NAMALWA (cell line): ENCODE measurements around the gene PGLYRP2.
A peak's percentile ranks its signal among the peaks of the same experiment; 100 is the strongest.

Experiments used
- DNase-seq: peaks from one replicate; pipeline ENCODE4 v3.0.0-alpha.2; 2015; ENCODE audit warnings: low spot score

PGLYRP2 gene

GRCh38 chr19:15439078-15439799 lies 40.1 kb downstream of the PGLYRP2 start:
- no peak for DNase-seq

GRCh38 chr19:15438577-15438976 lies 40.7 kb downstream of the PGLYRP2 start:
- DNase-seq, result no peak

GRCh38 chr19:15438124-15438496 lies 41.2 kb downstream of the PGLYRP2 start:
- DNase-seq, result no peak

GRCh38 chr19:15437355-15438123 lies 41.8 kb downstream of the PGLYRP2 start:
- no peak for DNase-seq

- no peak for DNase-seq
These were observed 42.5 kb downstream of the PGLYRP2 start for GRCh38 chr19:15436826-15437110.

GRCh38 chr19:15436012-15436825 lies 43.1 kb downstream of the PGLYRP2 start:
- DNase-seq, result no peak

- DNase-seq, result peak; percentile 15
These were observed 45.7 kb downstream of the PGLYRP2 start for GRCh38 chr19:15433519-15434069.

- DNase-seq, result peak; percentile 92
These were observed 46.4 kb downstream of the PGLYRP2 start for GRCh38 chr19:15432629-15433518.

- peak; percentile 40 for DNase-seq
These were observed 47.2 kb downstream of the PGLYRP2 start for GRCh38 chr19:15432018-15432494.

- peak; percentile 15 for DNase-seq
These were observed 47.8 kb downstream of the PGLYRP2 start for GRCh38 chr19:15431396-15432017.

GRCh38 chr19:15430526-15431120 lies 48.7 kb downstream of the PGLYRP2 start:
- no peak for DNase-seq

- DNase-seq, result no peak
These were observed 49.4 kb downstream of the PGLYRP2 start for GRCh38 chr19:15429825-15430467.

GRCh38 chr19:15428956-15429824 lies 50.1 kb downstream of the PGLYRP2 start:
- no peak for DNase-seq

GRCh38 chr19:15427991-15428471 lies 51.3 kb downstream of the PGLYRP2 start:
- no peak for DNase-seq

- no peak for DNase-seq
These were observed 52.0 kb downstream of the PGLYRP2 start for GRCh38 chr19:15427350-15427700.

- DNase-seq, result no peak
These were observed 52.6 kb downstream of the PGLYRP2 start for GRCh38 chr19:15426485-15427349.

- DNase-seq, result no peak
These were observed 53.9 kb downstream of the PGLYRP2 start for GRCh38 chr19:15425321-15425950.
